Endothelial cell of umbilical vein (primary cell): ENCODE data around the gene RFX7. TPM values are rescaled to one million over a fixed set of nuclear protein-coding genes. Genes with fewer than 3 reads are reported as not detected.

ENCODE experiments used
- BruUV-seq: library from RNA; stranded (reverse); fragments of 400-500 nt; replicated peaks from 2 replicates; lab custom pipeline; 2021; lab: Mats Ljungman, UMichigan
- CTCF ChIA-PET: fragments of 300-600, 350-600 bp; sonication (Branson Sonifier 250); formaldehyde crosslinking; loops from one replicate; lab custom pipeline; 2021; ENCODE audit warnings: antibody characterized with exemption, inconsistent platforms; lab: Charles Lee
- POLR2A ChIA-PET: fragments of 300-600, 350-600 bp; sonication (Branson Sonifier 250); formaldehyde crosslinking; loops from one replicate; lab custom pipeline; 2021; ENCODE audit warnings: antibody characterized with exemption, inconsistent platforms; lab: Charles Lee
- DNase-seq: peaks from one replicate; pipeline ENCODE4 v3.0.0-alpha.2; 2011; ENCODE audit warnings: low read depth, low spot score
- FAIRE-seq: peaks from 2 replicates; lab custom pipeline; 2011; peaks lifted over from hg19 to GRCh38; lab: Jason Lieb, UNC
- H2AFZ ChIP-seq: 2 replicates; pipeline ENCODE4 v1.6.0; 2012; ENCODE audit warnings: low read depth, low read length, control low read depth, inconsistent platforms
- H3K27ac ChIP-seq: 2 replicates; pipeline ENCODE4 v1.5.1; 2011; ENCODE audit warnings: low read depth, mild to moderate bottlenecking, control low read depth, low read length, moderate library complexity; ENCODE audit not compliant: insufficient read depth
- H3K27me3 ChIP-seq, 2 experiments: 2 replicates each; pipeline versions ENCODE4 v1.6.0 to v1.6.1; 2011; ENCODE audit warnings: low read length in 2 of 2, mixed read lengths in 1 of 2; ENCODE audit not compliant: control insufficient read depth in 2 of 2, insufficient read depth in 2 of 2
- H3K36me3 ChIP-seq, 2 experiments: 2 replicates in 1 of 2; 3 replicates in 1 of 2; pipeline ENCODE4 v1.5.1; 2011; ENCODE audit warnings: low read length in 2 of 2, mild to moderate bottlenecking in 1 of 2, moderate library complexity in 1 of 2; ENCODE audit not compliant: control insufficient read depth in 2 of 2, insufficient read depth in 2 of 2; ENCODE audit errors: extremely low read depth in 1 of 2
- H3K4me1 ChIP-seq: 3 replicates; pipeline ENCODE4 v1.5.1; 2011; ENCODE audit warnings: mild to moderate bottlenecking, low read length; ENCODE audit not compliant: control insufficient read depth, insufficient read depth; ENCODE audit errors: extremely low read depth
- H3K4me2 ChIP-seq: 2 replicates; pipeline ENCODE4 v1.6.1; 2011; ENCODE audit warnings: low read length, control low read depth, mixed read lengths; ENCODE audit not compliant: insufficient read depth
- H3K4me3 ChIP-seq, 3 experiments: fragments of 200-600 bp in 1 of 3; sonication (generic), shearing (Covaris generic) in 1 of 3; replicated peaks in 1 of 3; 2 replicates each; pipeline ENCODE4 v1.5.1; 2011 to 2016; ENCODE audit warnings: control low read depth in 3 of 3, low read length in 3 of 3, mild to moderate bottlenecking in 2 of 3, inconsistent platforms in 1 of 3, low read depth in 1 of 3, moderate library complexity in 1 of 3; ENCODE audit not compliant: insufficient read depth in 1 of 3
- H3K79me2 ChIP-seq: 2 replicates; pipeline ENCODE4 v1.6.0; 2012; ENCODE audit warnings: low read length, inconsistent platforms; ENCODE audit not compliant: control insufficient read depth, insufficient read depth
- H3K9ac ChIP-seq: replicated peaks from 2 replicates; pipeline ENCODE3; 2011; ENCODE audit warnings: low read length, control low read depth; ENCODE audit not compliant: insufficient read depth; ENCODE audit errors: extremely low read depth
- H3K9me1 ChIP-seq: replicated peaks from 3 replicates; pipeline ENCODE4 v1.6.0; 2011; ENCODE audit warnings: mild to moderate bottlenecking, low read length; ENCODE audit not compliant: control insufficient read depth, insufficient read depth; ENCODE audit errors: extremely low read depth
- H3K9me3 ChIP-seq: replicated peaks from 2 replicates; pipeline ENCODE4 v1.5.1; 2012; ENCODE audit warnings: low read length, inconsistent platforms; ENCODE audit not compliant: control insufficient read depth, insufficient read depth
- H4K20me1 ChIP-seq: replicated peaks from 2 replicates; pipeline ENCODE3; 2011; ENCODE audit warnings: mild to moderate bottlenecking, low read length; ENCODE audit not compliant: control insufficient read depth, insufficient read depth; ENCODE audit errors: extremely low read depth
- EZH2 ChIP-seq: IDR thresholded peaks from 2 replicates; pipeline ENCODE4 v1.6.1; 2012; ENCODE audit warnings: borderline replicate concordance, low read depth, mild to moderate bottlenecking, moderate library complexity, low read length, inconsistent platforms; ENCODE audit not compliant: severe bottlenecking
- FOS ChIP-seq: IDR thresholded peaks from 2 replicates; pipeline ENCODE4 v1.6.1; 2011; ENCODE audit warnings: mild to moderate bottlenecking, low read length, moderate library complexity, borderline replicate concordance; ENCODE audit not compliant: insufficient read depth
- GATA2 ChIP-seq: IDR thresholded peaks from 2 replicates; pipeline ENCODE4 v1.7.0; 2011; ENCODE audit warnings: low read depth, mild to moderate bottlenecking, moderate library complexity, mixed read lengths, low read length; ENCODE audit not compliant: insufficient read length, insufficient read depth
- JUN ChIP-seq: IDR thresholded peaks from 2 replicates; pipeline ENCODE4 v1.6.1; 2011; ENCODE audit warnings: borderline replicate concordance, low read depth; ENCODE audit not compliant: insufficient read length, insufficient read depth
- MAX ChIP-seq: IDR thresholded peaks from 2 replicates; pipeline ENCODE4 v1.6.1; 2011; ENCODE audit not compliant: insufficient read depth, insufficient read length
- MYC ChIP-seq: IDR thresholded peaks from one replicate; pipeline ENCODE4 v1.6.1; 2011; ENCODE audit warnings: mild to moderate bottlenecking, low read depth, low read length
- POLR2A ChIP-seq: IDR thresholded peaks from 2 replicates; pipeline ENCODE4 v1.6.1; 2012; ENCODE audit warnings: low read depth, mild to moderate bottlenecking, control low read depth, low read length
- POLR2AphosphoS5 ChIP-seq: IDR thresholded peaks from 2 replicates; pipeline ENCODE4 v1.6.1; 2012; ENCODE audit warnings: low read depth, mild to moderate bottlenecking, control low read depth, low read length, moderate library complexity; ENCODE audit not compliant: insufficient read depth
- dilution Hi-C: fragments of 300-500 bp; cut with MboI; formaldehyde crosslinking; loops from one replicate; pipeline ENCODE4 v1.15.0; 2019; ENCODE audit warnings: low sequenced_read_pairs; ENCODE audit not compliant: extremely low pct_ligation_motif_present
- intact Hi-C: fragments of 100-400 bp; cut with micrococcal nuclease; formaldehyde crosslinking; loops from one replicate; pipeline ENCODE4 v1.10.0; 2022
- polyA plus RNA-seq, 4 experiments: library from polyadenylated mRNA; depleted of rRNA in 3 of 4; stranded (reverse) in 3 of 4; unstranded in 1 of 4; fragments of >200 nt; gene quantifications; 2 replicates each; pipeline versions ENCODE4 v1.2.1 to v1.2.3, GENCODE V29; 2011 to 2012; ENCODE audit warnings: missing spikeins in 1 of 4
- total RNA-seq: library from RNA; stranded (reverse); gene quantifications from 2 replicates; pipeline ENCODE4 v1.2.3, GENCODE V29; 2021
- TF ChIP-seq, protein P1 (sequence below), 2 donors: IDR thresholded peaks; 1 replicate in 1 of 2; 2 replicates in 1 of 2; pipeline ENCODE4 v1.5.1; 2011; ENCODE audit warnings: low read length in 2 of 2, mild to moderate bottlenecking in 2 of 2, moderate library complexity in 2 of 2, control low read depth in 1 of 2, inconsistent platforms in 1 of 2, low read depth in 1 of 2; ENCODE audit not compliant: insufficient read depth in 1 of 2; ENCODE audit errors: extremely low read depth in 1 of 2

RFX7 gene
- total and polyA plus RNA-seq, 2 donors (not counting 3 experiments of a cell fraction or from before 2014, with no cell fraction given) = 6.3 to 23.0 TPM

DNA sequence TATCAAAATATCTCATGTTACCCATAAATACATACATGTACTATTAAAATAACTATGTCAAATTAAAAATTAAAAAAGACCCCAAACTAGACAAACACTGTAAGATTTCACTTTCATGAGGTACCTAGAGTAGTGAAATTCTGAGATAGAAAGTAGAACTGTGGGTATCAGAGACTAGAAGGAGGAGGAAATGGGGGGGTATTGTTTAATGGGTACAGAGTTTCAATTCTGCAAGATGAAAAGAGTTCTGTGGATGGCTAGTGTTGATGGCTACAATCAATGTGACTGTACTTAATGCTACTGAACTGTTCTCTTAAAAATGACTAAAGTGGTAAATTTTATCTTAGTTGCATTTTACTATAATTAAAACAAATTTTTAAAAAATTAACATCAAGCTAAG, 36.6 kb downstream of the RFX7 start:
- Histone ChIP-seq H3K79me2 (peaks cover 86% of the 10 kb centered on the region), H3K27me3 (no peaks in the 10 kb centered on the region), H3K9me3 (no peaks in the 10 kb centered on the region), H4K20me1 (peaks cover 12% of the 10 kb centered on the region), H3K4me1 (peaks cover 4% of the 10 kb centered on the region), H3K9me1 (no peaks in the 10 kb centered on the region), H2AFZ (no peak overlapping the region), H3K36me3 (no peaks in the 10 kb centered on the region), H3K4me3 (no peak overlapping the region), H3K9ac (no peak overlapping the region), H3K27ac (no peak overlapping the region), H3K4me2 (no peak overlapping the region)
- DNase-seq (no peak), FAIRE-seq (no peak)
- ChIA-PET POLR2A (no interaction called here), CTCF (no interaction called here)
- BruUV-seq = no TSS peak
- dilution Hi-C loops = no loop called here
- TF ChIP-seq JUN = no peak
- TF ChIP-seq GATA2 = no peak
- no peak for TF ChIP-seq EZH2
- no peak for TF ChIP-seq MYC
- no peak for TF ChIP-seq FOS
- TF ChIP-seq, protein P1, sequence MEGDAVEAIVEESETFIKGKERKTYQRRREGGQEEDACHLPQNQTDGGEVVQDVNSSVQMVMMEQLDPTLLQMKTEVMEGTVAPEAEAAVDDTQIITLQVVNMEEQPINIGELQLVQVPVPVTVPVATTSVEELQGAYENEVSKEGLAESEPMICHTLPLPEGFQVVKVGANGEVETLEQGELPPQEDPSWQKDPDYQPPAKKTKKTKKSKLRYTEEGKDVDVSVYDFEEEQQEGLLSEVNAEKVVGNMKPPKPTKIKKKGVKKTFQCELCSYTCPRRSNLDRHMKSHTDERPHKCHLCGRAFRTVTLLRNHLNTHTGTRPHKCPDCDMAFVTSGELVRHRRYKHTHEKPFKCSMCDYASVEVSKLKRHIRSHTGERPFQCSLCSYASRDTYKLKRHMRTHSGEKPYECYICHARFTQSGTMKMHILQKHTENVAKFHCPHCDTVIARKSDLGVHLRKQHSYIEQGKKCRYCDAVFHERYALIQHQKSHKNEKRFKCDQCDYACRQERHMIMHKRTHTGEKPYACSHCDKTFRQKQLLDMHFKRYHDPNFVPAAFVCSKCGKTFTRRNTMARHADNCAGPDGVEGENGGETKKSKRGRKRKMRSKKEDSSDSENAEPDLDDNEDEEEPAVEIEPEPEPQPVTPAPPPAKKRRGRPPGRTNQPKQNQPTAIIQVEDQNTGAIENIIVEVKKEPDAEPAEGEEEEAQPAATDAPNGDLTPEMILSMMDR (IDR thresholded peaks at IDR 0.05; ENCODE audit: extremely low read depth in 1 of 2, insufficient read depth in 1 of 2, low read depth in 1 of 2, low read length in 2 of 2) = no peak
- TF ChIP-seq POLR2AphosphoS5 = no peak
- no peak for TF ChIP-seq POLR2A
- TF ChIP-seq MAX = no peak
- intact Hi-C loops = no loop called here
